ENCODE data around the gene RNF41.

The RNF41 gene

DNA sequence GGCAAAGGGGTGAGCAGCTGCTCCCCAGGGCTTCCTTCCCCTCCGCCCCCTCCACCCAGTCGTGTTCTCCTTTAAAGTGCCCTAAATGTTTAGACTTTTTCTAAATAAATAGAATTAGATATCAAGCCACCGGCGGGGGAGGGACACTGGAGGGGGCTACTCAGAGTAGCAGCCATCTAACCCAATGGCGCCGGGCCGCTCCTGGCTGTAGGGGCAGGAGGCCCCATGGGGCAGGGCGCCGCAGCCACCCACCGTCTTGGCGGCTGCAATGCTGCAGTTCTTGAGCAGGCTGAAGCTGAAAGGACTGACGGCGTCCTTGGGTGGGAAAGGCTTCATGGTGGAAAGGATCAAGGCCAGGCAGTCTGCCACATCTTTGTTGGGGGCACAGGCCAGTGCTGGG is 21.3 kb upstream of the RNF41 start:
- no peak for DNase-seq

DNA sequence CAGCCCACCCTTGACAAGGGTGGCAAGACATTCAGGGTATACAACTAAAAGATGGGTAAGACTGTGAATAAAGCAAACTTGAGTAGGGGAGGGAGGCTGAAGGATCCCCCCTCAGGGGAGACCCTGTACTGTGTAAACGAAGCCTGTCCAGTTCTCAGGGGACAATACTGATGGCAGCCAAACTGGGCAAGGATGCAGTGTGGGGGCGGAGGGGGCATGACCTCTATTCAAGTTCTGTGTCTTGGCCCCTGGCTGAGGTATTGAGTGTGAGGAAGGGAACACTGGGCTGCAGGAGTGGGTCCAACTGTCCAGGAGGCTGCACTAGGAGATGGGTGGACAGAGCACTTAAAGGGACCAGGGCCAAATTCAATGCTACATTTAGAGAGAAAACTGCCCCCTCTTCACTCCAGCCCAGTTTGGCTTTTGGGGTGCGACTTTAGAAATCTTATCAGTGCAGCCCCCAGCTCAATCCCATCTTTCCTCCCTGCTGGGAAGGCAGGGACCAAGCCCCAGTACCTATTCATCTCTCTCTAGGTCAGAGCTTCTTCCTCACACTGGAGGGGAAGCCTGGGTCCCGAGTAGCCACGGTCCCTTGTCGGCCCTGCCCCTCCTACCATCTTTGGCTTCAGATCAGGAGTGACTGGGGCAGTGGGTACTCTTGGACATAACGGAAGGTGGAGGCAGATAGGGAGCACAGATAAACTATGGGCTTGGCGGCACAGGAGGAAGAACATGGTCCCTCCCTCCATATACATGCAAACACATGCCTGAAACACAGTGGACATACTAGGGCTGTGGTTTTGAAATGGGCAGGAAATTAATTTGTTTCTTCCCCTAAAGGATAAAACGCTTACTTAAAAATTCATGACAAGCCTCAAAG is 19.9 kb upstream of the RNF41 start:
- DNase-seq = no peak

DNA sequence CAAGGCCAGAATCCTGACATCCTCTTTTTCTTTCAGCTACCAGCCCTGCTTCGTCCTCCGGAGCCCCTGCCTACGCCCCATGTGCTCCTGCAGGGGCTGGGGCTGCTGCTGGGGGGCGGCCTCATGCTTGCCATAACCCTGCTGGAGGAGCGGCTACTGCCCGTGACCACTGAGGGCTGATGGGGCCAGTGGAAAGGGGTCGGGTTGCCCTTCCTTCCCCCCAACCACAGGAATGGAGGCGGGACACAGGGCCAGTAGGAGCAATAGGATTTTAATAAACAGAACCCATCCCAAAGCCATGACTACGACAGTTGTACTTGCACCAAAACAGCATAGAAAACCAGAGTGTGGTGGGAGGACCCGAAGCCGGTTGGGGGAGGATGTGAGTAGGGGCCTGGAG is 15.8 kb upstream of the RNF41 start:
- no peak for DNase-seq

DNA sequence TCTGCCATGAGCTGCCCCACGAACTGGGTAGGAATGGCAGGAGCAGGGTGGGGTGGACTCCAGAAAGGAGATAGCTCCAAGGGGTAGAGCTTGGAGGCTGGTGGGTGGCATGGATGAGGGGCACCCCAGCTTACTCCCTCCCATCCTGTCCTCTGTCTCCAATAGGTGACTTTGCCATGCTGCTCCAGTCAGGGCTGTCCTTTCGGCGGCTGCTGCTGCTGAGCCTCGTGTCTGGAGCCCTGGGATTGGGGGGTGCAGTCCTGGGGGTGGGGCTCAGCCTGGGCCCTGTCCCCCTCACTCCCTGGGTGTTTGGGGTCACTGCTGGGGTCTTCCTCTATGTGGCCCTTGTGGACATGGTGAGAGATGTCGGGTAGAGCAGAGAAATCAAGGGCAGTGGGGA is 15.3 kb upstream of the RNF41 start:
- DNase-seq = no peak

DNA sequence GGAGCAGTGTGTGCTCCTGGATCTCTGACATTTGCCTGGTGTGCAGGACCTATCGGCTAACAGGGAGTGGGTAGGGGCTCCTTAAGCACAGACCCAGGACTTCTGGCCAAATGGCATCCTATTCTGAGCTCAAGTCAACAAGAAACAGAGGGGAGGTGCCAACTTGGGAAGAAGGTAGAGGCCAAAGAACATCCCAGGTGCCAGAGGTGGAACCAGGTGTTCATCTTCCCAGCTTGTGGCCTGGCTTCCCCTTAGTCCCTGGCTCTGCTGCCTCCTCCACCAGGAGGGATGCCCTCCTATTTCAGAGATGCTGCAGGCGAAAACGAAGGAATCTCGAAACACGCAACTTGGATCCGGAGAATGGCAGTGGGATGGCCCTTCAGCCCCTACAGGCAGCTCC is 14.4 kb upstream of the RNF41 start:
- no peak for DNase-seq

DNA sequence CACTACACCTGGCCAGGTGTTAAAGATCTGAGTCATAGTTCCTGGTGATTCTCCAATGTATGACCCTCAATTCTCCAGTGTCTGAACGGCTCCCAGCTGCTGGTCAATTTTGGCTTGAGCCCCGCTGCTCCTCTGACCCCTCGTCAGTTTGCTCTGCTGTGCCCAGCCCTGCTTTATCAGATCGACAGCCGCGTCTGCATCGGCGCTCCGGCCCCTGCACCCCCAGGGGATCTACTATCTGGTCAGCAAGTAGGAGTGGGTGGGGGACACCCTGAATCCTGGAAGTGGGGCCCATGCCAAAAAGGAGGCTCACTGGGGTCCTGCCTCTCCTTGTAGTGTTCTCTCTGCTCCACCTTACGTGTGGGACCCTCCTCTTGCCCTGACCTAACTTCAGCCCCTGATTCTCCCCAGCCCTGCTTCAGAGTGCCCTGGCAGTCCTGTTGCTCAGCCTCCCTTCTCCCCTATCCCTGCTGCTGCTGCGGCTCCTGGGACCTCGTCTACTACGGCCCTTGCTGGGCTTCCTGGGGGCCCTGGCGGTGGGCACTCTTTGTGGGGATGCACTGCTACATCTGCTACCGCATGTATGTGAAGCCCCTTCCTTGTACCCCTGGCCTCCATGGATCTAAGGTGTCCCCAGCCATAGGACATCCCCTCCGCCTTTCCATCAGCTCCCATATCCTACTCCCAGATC is 13.2 kb upstream of the RNF41 start:
- no peak for DNase-seq

DNA sequence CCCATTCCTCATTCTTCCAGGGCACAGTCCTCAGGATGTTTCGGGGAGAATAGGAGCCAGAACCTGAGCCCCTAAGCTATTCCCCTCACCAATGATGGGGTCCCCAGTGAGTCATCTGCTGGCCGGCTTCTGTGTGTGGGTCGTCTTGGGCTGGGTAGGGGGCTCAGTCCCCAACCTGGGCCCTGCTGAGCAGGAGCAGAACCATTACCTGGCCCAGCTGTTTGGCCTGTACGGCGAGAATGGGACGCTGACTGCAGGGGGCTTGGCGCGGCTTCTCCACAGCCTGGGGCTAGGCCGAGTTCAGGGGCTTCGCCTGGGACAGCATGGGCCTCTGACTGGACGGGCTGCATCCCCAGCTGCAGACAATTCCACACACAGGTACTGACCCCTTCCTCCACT is 9.5 kb upstream of the RNF41 start:
- no peak for DNase-seq

DNA sequence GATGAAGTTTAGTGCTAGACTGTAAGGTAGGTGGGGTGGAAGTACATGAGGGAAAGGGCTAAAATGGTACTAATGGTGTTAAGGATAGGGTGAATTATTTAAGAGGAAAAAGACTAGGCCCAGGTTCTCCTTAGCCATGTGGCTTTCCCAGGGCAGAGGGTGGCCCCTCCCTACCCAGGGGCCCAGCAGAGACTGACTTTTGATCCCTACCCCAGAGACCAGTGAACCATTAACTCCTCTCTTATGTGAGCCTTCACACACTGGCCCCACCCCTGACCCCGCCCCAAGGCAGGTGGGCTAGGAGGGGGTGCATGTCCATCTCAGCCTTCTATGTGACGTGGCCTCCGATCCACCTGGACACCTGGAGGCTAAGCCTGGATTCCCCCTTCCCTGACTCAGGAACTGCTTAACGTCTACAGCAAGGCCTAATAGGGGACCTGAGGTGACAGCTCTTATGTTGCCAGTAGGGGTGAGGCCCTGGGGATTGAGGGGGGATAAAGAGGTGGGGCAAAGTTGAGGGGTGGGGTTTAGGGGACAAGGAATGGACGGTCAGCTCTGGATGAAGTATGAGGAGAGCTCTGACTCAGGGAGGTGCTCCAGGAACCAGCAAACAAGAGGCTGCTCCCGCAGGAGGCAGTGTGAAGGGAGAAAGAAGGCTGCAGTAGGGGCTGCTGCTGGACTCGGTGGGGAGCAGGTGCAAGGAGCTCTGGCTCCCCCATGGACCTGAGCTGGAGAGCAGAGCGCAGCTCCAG is 8.9 kb upstream of the RNF41 start:
- no peak for DNase-seq

DNA sequence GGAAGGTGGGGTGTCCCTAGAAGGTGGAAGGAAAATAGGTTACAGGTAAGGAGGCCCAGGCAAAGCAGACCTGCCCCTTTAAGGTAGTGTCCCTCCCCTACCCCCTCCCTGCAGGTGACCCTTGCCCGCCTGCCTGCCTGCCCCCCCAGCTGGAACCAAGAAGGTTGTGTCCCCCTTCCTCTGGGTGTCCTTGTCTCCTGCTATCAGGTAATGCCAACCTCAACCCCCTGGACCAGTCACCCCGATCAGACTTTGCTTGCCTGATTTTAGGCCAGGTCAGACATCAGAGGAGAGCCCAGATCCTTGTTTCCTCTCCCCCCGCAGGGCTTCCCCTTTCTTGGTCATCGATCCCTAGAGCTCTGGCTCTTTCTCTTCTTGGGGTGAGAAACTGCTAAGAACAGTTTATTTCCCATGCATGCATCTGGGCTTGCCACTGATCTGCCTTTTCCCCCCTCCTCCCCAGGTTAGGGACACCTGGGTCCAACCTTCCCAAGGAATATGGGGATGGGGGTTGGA is 8.3 kb upstream of the RNF41 start, which contains the start of gene SLC39A5:
TSS of gene SLC39A5 (plus strand) at position 136 of the 516 bp plus-strand sequence. CDS start 1,224 bp downstream, outside the sequence.
- DNase-seq = no peak

DNA sequence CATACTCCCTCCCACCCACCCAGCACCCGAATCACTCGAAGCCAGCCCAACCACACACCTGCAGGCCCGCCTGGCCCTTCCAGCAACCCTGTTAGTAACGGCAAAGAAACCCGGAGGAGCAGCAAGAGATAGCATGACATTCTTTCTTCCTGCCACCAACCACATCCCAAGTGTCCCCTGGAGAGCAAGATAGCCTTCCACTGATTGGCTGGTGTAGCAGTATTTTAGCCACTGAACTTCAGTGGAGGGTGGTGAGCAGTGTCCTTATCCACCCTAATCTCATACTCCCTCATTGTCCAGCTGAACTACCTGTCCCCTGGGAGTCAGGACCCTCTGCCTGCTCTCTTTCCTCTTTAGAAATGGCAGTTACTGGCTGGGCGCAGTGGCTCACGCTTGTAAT is 7.4 kb upstream of the RNF41 start:
- DNase-seq = no peak

DNA sequence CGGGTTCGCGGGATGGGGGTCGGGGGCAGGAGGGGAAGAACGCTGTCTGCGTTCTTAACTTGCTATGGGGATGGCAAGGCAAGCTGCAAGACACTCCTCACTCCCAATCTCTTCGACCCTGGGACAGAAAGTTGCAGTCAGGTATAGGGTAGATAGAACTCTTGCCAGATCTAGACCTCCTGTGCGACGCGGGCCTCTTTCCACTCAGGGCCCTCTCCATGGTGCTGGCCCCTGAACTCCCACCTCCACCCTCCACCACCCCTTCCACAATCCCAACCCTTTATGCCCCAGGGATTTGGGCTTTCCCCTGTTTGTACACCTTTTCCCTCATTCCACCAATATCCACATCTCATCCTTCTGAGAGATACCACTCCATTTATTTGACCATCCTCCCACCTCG is 3.2 kb upstream of the RNF41 start:
- DNase-seq = no peak

DNA sequence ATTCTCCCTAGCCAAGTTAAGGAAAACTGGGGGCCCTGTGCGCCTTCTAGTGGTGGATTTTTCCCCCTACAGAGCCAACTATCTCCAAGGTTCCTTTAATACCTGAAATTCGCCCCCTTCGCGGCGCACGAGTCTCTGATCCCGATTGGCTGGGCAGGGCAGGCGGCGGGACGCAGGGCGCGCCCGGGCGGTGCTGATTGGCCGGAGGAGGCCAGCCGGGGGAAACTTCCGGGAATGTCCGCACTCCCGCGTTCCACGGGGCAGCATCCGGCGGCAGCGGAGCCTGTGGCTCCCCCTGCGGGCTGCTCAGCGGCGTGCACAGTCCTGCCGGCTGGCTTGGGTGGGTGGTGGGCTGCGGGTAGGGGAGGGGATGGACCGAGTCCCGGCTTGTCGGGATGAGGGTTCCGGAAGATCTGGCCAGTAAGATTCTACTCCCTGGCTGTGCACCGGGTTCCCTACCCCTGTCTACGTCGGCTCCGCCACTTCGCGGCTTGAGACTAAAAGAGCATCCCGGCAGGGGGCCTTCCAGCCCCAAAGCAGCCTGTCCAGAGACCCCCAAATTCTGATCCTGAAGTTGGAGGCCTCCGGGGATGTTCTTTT is 2.5 kb upstream of the RNF41 start, which contains the start of gene NABP2:
TSS of gene NABP2 (plus strand) at position 241 of the 600 bp plus-strand sequence. CDS start 515 bp downstream, outside the sequence.
- peak; percentile 93 for DNase-seq

DNA sequence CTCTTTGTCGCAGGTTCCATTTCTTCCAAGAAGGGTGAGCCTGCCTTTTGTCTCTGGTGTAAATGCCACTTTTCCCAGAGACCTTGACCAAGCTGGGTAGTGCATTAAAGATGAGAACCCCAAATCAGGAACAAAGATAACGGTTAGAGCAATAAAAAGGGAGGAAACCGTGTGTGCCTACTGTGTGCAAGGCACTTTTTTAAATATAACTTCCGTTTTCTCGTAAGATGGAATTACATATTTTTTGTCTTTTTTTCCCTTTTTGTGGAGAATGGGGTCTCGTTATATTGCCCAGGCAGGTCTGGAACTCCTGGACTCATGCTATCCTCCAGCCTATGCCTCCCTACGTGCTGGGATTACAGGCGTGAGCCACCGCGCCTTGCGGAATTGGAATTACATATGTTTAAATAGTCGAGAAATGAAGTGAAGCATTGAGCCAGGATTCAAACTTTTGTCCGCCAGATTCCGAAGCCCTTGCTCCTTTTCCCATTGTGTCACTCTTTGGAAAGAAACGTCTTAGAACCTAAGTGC is 1.9 kb upstream of the RNF41 start:
- no peak for DNase-seq

DNA sequence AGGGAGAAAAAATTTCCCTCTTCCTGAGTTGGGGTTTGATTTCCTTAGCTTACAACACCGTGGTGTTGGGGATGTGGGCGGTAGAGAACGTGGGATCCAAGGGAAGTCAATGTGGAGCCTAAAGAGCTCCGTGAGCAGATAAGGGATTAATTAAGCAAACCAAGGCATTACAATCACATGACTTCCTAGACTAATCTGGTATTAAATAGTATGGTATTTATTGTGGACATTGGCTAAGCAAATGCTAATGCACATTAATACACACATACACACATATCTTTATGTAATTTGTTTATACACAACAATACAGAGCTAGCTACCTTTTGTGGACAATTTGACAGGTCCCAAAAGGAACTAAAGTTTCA is 791 bp upstream of the RNF41 start:
- no peak for DNase-seq

DNA sequence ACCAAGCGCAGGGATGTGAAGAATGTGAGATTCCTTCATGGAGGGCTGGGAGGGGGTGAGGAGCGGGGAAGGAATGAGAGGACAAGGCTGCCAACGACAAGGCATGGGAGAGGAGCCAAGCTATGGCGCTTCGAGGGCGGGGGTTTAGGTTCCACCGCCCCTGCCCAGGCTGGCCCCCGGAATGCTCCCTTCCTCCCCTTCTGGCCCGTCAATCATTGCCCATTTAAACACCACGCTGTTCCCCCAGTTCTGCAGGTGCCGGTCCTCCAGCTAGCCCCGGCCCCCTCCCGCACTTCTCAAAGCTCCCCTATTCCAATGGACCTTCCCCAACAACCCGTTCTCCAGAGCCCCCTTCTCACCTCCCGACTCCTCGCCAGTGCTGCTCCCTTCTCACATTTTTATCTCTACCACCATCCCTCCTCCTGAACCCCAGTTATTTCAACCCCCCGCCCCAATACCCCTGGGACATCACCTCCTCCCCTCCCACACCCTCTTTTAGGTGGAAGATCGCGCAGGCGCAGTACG is 428 bp downstream of the RNF41 start:
- DNase-seq = no peak

DNA sequence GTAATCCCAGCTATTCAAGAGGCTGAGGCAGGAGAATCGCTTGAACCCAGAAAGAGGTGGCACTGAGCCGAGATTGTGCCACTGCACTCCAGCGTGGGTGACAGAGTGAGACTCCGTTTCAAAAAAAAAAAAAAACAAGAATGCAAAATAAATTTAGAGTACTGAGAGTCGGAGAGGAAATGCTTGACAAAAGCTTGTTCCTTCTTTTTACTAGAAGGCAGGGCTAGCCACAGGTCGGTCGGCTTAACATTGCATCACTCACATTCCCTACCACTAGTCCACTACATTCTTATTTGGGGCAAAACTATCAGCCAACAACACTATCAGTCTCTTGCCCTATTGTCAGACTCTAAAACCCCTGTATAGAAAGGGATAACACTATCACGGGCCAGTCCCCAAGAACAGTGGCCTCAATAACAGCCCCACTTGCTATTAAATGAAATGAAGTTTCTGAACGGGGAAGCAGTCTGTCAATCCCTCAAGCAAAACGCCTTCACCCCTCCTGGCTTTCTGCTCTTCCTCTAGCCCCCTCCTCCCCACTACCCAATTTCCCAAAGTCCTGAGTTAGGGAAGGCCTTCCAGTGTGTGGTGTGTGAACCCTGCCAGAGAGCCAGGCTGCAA is 1.0 kb downstream of the RNF41 start:
- DNase-seq = no peak

DNA sequence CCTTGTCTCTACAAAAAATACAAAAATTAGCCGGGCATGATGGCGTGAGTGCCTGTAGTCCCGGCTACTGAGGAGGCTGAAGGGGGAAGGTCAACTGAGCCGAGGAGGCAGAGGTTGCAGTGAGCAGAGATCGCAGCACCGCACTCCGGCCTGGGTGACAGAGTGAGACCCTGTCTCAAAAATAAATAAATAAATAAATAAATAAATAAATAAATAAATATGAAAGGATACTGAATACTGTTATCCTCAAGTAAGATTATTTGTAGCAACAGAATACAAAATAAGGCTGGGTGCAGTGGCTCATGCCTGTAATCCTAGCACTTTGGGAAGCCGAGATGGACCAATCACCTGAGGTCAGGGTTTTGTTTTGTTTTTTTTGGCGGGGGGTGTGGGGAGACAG is 1.9 kb downstream of the RNF41 start:
- no peak for DNase-seq

DNA sequence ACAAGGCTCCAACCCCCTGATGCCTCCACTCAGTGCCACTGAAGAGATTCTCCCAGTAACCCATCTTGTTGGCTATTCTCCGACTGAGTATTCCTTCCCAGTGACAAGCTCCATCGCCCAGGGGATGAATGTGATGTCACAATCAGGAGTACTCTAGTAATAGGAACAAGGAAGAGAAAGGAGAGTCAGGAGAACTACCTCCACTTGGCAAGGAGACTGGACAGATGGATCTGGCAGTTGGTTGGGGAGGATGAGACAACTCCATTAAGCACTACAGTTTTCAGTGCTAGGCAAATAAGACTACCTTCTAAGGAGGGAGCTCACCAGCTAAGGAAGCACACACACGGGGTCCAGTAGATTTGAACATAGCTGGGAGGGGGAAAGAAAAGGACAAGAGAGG is 5.3 kb downstream of the RNF41 start:
- DNase-seq = no peak

DNA sequence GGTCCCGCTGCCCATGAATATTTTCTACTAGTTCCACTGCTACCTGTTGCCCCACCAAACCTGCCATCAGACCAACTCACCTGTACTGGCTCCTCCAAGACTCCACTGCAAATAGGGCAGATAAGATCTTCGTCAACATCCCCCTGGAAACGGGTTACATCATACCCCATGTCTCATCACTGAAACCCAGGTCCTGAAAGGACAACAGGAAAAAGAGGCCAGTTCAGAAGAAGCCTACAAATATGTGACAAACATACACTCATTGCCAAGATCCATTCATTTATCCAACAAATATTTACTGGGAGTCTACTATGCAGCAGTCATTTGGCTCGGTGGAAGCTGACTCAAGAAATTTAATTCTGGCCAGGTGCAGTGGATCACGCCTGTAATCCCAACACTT is 7.8 kb downstream of the RNF41 start:
- DNase-seq = no peak

DNA sequence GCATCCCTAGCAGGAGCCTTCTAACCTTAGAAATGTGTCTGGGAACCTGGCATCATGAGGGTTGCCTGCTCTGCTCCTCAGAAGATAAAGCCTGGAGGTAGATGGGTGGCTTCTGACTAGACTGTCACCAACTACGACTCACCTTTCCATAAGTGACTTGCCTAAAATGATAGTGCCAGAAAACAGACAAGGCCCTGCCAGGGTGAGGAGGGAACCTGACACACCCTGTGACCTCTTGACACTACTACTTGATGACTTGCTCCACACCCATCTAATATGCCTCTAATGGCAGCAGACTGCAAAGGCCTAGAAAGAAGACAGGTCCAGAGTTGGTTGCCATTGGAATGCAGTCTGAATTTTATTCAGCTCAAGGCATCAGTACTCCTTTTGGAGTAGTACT is 9.4 kb downstream of the RNF41 start:
- no peak for DNase-seq

DNA sequence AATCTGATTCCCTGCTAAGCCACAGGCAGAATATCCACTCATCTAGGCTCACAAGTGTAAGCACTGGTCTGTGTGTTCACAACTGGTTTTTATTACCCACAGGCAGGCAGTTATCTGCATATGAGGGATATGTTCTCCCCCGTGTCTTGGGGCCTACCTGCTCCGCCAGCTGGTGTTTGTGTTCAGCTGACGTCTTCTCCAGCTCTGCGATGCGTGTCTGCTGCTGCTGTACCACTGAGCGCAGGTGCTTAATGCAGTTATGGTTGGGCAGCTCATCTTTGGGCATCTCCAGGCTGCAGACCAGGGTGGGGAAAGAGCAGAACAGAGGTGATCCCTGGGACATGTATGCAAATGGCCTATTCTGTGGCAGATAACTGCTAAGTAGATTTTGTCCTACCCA is 13.7 kb downstream of the RNF41 start:
- no peak for DNase-seq

Measured in activated CD8-positive, alpha-beta memory T cell treated with anti-CD3 and anti-CD28 coated beads, Interleukin-2, amount 50 U/mL, for 4 hours (primary cell).